Measurements from ENCODE around the gene PIM2. TPM values are rescaled to one million over a fixed set of nuclear protein-coding genes. Genes with fewer than 3 reads are reported as not detected.

The PIM2 gene
- total RNA-seq, 1 donor from 2014 or later = 7.9 TPM

- no peak for DNase-seq (ENCODE audit: low spot score)
These were observed 17.7 kb upstream of the PIM2 start for GRCh38 chrX:48936429-48937053.

- no peak for DNase-seq (ENCODE audit: low spot score)
These were observed 16.5 kb upstream of the PIM2 start for GRCh38 chrX:48935301-48935670.

- no peak for DNase-seq (ENCODE audit: low spot score)
These were observed 15.9 kb upstream of the PIM2 start for GRCh38 chrX:48934581-48935300.

- DNase-seq (ENCODE audit: low spot score) = no peak
These were observed 14.9 kb upstream of the PIM2 start for GRCh38 chrX:48933757-48934156.

GRCh38 chrX:48927736-48928382 is 9.0 kb upstream of the PIM2 start:
- DNase-seq (ENCODE audit: low spot score) = no peak

GRCh38 chrX:48927123-48927522 is 8.3 kb upstream of the PIM2 start:
- DNase-seq (ENCODE audit: low spot score) = no peak

- no peak for DNase-seq (ENCODE audit: low spot score)
These were observed 5.4 kb upstream of the PIM2 start for GRCh38 chrX:48924270-48924669.

GRCh38 chrX:48923771-48924170 is 4.9 kb upstream of the PIM2 start:
- DNase-seq (ENCODE audit: low spot score) = no peak

- DNase-seq (ENCODE audit: low spot score) = no peak
These were observed 1.9 kb upstream of the PIM2 start for GRCh38 chrX:48920718-48921104.

GRCh38 chrX:48919947-48920717 is 1.3 kb upstream of the PIM2 start:
- no peak for DNase-seq (ENCODE audit: low spot score)

- DNase-seq (ENCODE audit: low spot score) = no peak
These were observed 577 bp upstream of the PIM2 start for GRCh38 chrX:48919360-48919841.

- no peak for DNase-seq (ENCODE audit: low spot score)
These were observed 552 bp downstream of the PIM2 start for GRCh38 chrX:48918301-48918642.

GRCh38 chrX:48917139-48918001 is 1.5 kb downstream of the PIM2 start:
- peak; percentile 92 for DNase-seq (ENCODE audit: low spot score)

GRCh38 chrX:48914593-48915493 is 4.0 kb downstream of the PIM2 start:
- no peak for DNase-seq (ENCODE audit: low spot score)

- DNase-seq (ENCODE audit: low spot score) = no peak
These were observed 5.0 kb downstream of the PIM2 start for GRCh38 chrX:48913605-48914366.

- peak; percentile 80 for DNase-seq (ENCODE audit: low spot score)
These were observed 7.2 kb downstream of the PIM2 start, which contains the start of gene SLC35A2 for GRCh38 chrX:48911412-48912182. Gene SLC35A2, minus strand, starts transcription at chrX:48911646. Its CDS starts 10 bp downstream, at chrX:48911636.

- DNase-seq (ENCODE audit: low spot score) = no peak
These were observed 7.9 kb downstream of the PIM2 start for GRCh38 chrX:48910926-48911411.

- DNase-seq (ENCODE audit: low spot score) = no peak
These were observed 9.0 kb downstream of the PIM2 start for GRCh38 chrX:48909703-48910294.

All from umbilical cord (tissue), 2 donors.